HCT116 (cell line): ENCODE measurements around the gene RPTOR. TPM values are rescaled to one million over a fixed set of nuclear protein-coding genes. Genes with fewer than 3 reads are reported as not detected.

Experiments used
- ATAC-seq: fragments of 200-7000 bp; cut with Tn5 transposase; 2 replicates; pipeline ENCODE4 v1.9.1; 2020; ENCODE audit warnings: mild to moderate bottlenecking, moderate library complexity
- BruUV-seq: library from RNA; stranded (reverse); fragments of 400-500 nt; replicated peaks from 2 replicates; lab custom pipeline; 2021; lab: Mats Ljungman, UMichigan
- CTCF ChIA-PET: fragments of 300-600 bp; sonication (Branson Sonifier 250); formaldehyde crosslinking; loops from one replicate; lab custom pipeline; 2021; ENCODE audit warnings: antibody characterized with exemption; lab: Charles Lee
- POLR2A ChIA-PET: fragments of 300-600, 350-600 bp; sonication (Branson Sonifier 250); formaldehyde crosslinking; loops from one replicate; lab custom pipeline; 2021; ENCODE audit warnings: antibody characterized with exemption; lab: Charles Lee
- RAD21 ChIA-PET, 2 experiments: fragments of 300-600 bp; sonication (Branson Sonifier 250); formaldehyde crosslinking; loops; one replicate each; lab custom pipeline; 2023; ENCODE audit warnings: low total read pairs in 2 of 2; ENCODE audit not compliant: uncharacterized antibody in 2 of 2, unreplicated experiment in 2 of 2, low non-redundant PET in 1 of 2; lab: Charles Lee
- DNase-seq: peaks from one replicate; pipeline ENCODE4 v3.0.0-alpha.2; 2010; ENCODE audit warnings: low read depth, low spot score
- H2AFZ ChIP-seq: fragments of 200-600 bp; shearing (Covaris generic), sonication (generic); 2 replicates; pipeline ENCODE4 v1.6.1; 2017; ENCODE audit warnings: low read depth, mixed run types, mixed read lengths, antibody characterized with exemption, low read length; ENCODE audit not compliant: poor library complexity, severe bottlenecking
- H3K27ac ChIP-seq: 2 replicates; pipeline ENCODE4 v1.5.1; 2012; ENCODE audit warnings: low read depth, low read length
- H3K27me3 ChIP-seq: fragments of 200-600 bp; sonication (generic); 2 replicates; pipeline ENCODE4 v1.6.1; 2016; ENCODE audit warnings: mixed run types, low read length, mixed read lengths; ENCODE audit not compliant: insufficient read depth
- H3K36me3 ChIP-seq, 2 experiments: fragments of 200-500 bp in 1 of 2; fragments of 200-600 bp in 1 of 2; sonication (Bioruptor generic) in 1 of 2; sonication (generic) in 1 of 2; 2 replicates each; pipeline versions ENCODE4 v1.5.1 to v1.6.1; 2014 to 2016; ENCODE audit warnings: low read length in 2 of 2, inconsistent platforms in 1 of 2, mixed read lengths in 1 of 2, mixed run types in 1 of 2; ENCODE audit not compliant: insufficient read depth in 2 of 2, control insufficient read depth in 1 of 2
- H3K4me1 ChIP-seq, 2 experiments: fragments of 200-600 bp in 1 of 2; sonication (generic) in 1 of 2; 2 replicates each; pipeline versions ENCODE4 v1.5.1 to v1.6.1; 2012 to 2017; ENCODE audit warnings: low read length in 2 of 2, inconsistent platforms in 1 of 2, mild to moderate bottlenecking in 1 of 2, mixed read lengths in 1 of 2, mixed run types in 1 of 2, moderate library complexity in 1 of 2; ENCODE audit not compliant: insufficient read depth in 2 of 2, control insufficient read depth in 1 of 2
- H3K4me2 ChIP-seq: fragments of 200-600 bp; sonication (generic); 2 replicates; pipeline ENCODE4 v1.6.1; 2017; ENCODE audit warnings: mixed run types, low read length, mixed read lengths
- H3K4me3 ChIP-seq, 2 experiments: fragments of 200-600 bp in 1 of 2; sonication (generic) in 1 of 2; replicated peaks in 1 of 2; 2 replicates each; pipeline ENCODE4 v1.5.1; 2011 to 2016; ENCODE audit warnings: low read length in 2 of 2, control low read depth in 1 of 2, low read depth in 1 of 2, mild to moderate bottlenecking in 1 of 2, mixed read lengths in 1 of 2, mixed run types in 1 of 2
- H3K79me2 ChIP-seq: fragments of 200-600 bp; sonication (generic); 2 replicates; pipeline ENCODE4 v1.6.1; 2017; ENCODE audit warnings: mild to moderate bottlenecking, mixed run types, low read length, moderate library complexity, mixed read lengths; ENCODE audit not compliant: insufficient read depth
- H3K9ac ChIP-seq: fragments of 200-600 bp; sonication (generic); 2 replicates; pipeline ENCODE4 v1.6.1; 2016; ENCODE audit warnings: low read length, mixed read lengths
- H3K9me2 ChIP-seq: fragments of 200-600 bp; sonication (generic), shearing (Covaris generic); 2 replicates; pipeline ENCODE4 v1.6.1; 2017; ENCODE audit warnings: mixed run types, mild to moderate bottlenecking, moderate library complexity; ENCODE audit not compliant: insufficient read depth
- H3K9me3 ChIP-seq, 2 experiments: fragments of 200-500 bp in 1 of 2; fragments of 200-600 bp in 1 of 2; sonication (Bioruptor generic) in 1 of 2; sonication (generic) in 1 of 2; 2 replicates each; pipeline ENCODE4 v1.6.1; 2014 to 2017; ENCODE audit warnings: low read length in 2 of 2, mixed read lengths in 2 of 2, inconsistent platforms in 1 of 2, low read depth in 1 of 2, mild to moderate bottlenecking in 1 of 2, mixed run types in 1 of 2, moderate library complexity in 1 of 2; ENCODE audit not compliant: control insufficient read depth in 1 of 2, insufficient read depth in 1 of 2
- H4K20me1 ChIP-seq: fragments of 200-600 bp; sonication (generic), shearing (Covaris generic); 2 replicates; pipeline ENCODE4 v1.6.1; 2017; ENCODE audit warnings: mixed run types, mild to moderate bottlenecking, moderate library complexity; ENCODE audit not compliant: insufficient read depth
- EGR1 ChIP-seq: IDR thresholded peaks from 2 replicates; pipeline ENCODE4 v1.6.1; 2012; ENCODE audit warnings: low read depth
- EZH2 ChIP-seq: fragments of 200-600 bp; sonication (generic); IDR thresholded peaks from 2 replicates; pipeline ENCODE4 v1.6.1; 2017; ENCODE audit warnings: antibody characterized with exemption, mixed run types
- FOSL1 ChIP-seq: IDR thresholded peaks from 2 replicates; pipeline ENCODE4 v1.6.1; 2012; ENCODE audit warnings: low read depth
- JUND ChIP-seq: IDR thresholded peaks from 2 replicates; pipeline ENCODE4 v1.6.1; 2012
- RAD21 ChIP-seq: IDR thresholded peaks from 2 replicates; pipeline ENCODE4 v1.6.1; 2012; ENCODE audit warnings: low read depth, mild to moderate bottlenecking
- SIN3A ChIP-seq: IDR thresholded peaks from 2 replicates; pipeline ENCODE4 v1.6.1; 2012; ENCODE audit warnings: low read depth
- SP1 ChIP-seq: IDR thresholded peaks from 2 replicates; pipeline ENCODE4 v1.6.1; 2012; ENCODE audit warnings: low read depth
- TCF7L2 ChIP-seq: IDR thresholded peaks from 2 replicates; pipeline ENCODE4 v1.7.0; 2011; ENCODE audit warnings: borderline replicate concordance, inconsistent platforms; ENCODE audit not compliant: insufficient read depth, insufficient read length; ENCODE audit errors: extremely low read depth
- ZFX ChIP-seq: fragments of 450-650 bp; IDR thresholded peaks from 2 replicates; pipeline ENCODE4 v1.6.1; 2017
- intact Hi-C: fragments of 100-400 bp; cut with micrococcal nuclease; formaldehyde crosslinking; loops from 2 replicates; pipeline ENCODE4 v1.10.0; 2022
- total RNA-seq: library from RNA; stranded (reverse); gene quantifications from one replicate; pipeline ENCODE4 v1.2.1, GENCODE V29; 2021; ENCODE audit not compliant: unreplicated experiment
- TF ChIP-seq, protein P1 (sequence below), 3 experiments: fragments of 200-600 bp in 1 of 3; sonication (generic) in 1 of 3; IDR thresholded peaks in 2 of 3; conservative IDR thresholded peaks in 1 of 3; 2 replicates each; pipeline ENCODE4 v1.5.1; 2012 to 2017; ENCODE audit warnings: low read depth in 2 of 3, low read length in 2 of 3, antibody characterized with exemption in 1 of 3, borderline replicate concordance in 1 of 3, control low read depth in 1 of 3, mild to moderate bottlenecking in 1 of 3, mixed read lengths in 1 of 3, mixed run types in 1 of 3, moderate library complexity in 1 of 3; ENCODE audit not compliant: insufficient read depth in 1 of 3

Gene RPTOR
- total RNA-seq, 1 experiment from 2014 or later, result 69.5 TPM

DNA sequence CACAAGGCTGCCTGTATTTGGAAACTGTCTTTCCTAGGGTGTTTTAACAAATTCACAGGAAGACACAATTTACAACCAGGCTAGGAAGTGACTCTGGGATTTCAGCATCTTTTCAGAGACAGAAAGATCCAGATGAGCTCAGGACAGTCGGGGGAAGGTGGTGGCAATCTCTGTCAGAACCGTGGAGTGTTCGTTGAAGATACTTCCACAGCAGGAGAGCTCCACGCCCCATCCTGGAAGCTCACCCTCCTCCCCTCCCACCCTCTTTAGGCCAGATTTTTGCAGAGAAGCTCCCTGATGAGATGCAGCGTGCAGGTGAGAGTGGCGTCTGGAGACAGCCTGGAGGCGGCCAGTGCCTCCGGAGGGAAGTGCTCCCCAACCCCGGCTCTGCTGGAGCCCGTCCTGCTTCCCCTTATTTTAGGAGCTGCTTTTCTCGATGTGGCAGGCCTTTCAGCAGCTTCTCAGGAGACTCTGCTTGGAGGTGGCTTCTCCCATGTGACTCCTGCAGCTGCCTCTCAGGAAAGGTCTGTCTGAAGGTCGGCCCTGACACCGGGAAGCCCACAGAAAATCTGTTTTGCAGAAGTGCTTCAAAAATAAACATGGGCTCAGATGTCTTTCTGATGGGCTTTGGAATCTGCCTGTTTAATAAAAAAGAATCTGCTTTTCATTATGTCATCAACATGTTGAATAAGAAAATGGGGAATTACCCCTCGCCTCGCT lies 260.6 kb downstream of the RPTOR start:
- Histone ChIP-seq H3K27ac (no peak overlapping the region), H3K4me3 (no peak overlapping the region), H3K9me2 (no peaks in the 10 kb centered on the region), H4K20me1 (no peaks in the 10 kb centered on the region), H3K27me3 (no peaks in the 10 kb centered on the region), H3K79me2 (no peaks in the 10 kb centered on the region; the same call in 1 of the 2 replicates), H2AFZ (no peak overlapping the region), H3K4me2 (no peak overlapping the region), H3K9ac (no peak overlapping the region), H3K4me1 (no peaks in the 10 kb centered on the region), H3K36me3 (peaks cover 0 to 7% of the 10 kb centered on the region in 2 experiments; a peak in 1 of 4 replicates), H3K9me3 (peaks cover 5 to 9% of the 10 kb centered on the region in 2 experiments; a peak in 3 of 4 replicates)
- no TSS peak for BruUV-seq
- intact Hi-C loops, result no loop called here
- ATAC-seq (no peak), DNase-seq (no peak)
- TF ChIP-seq RAD21 (no peak), FOSL1 (no peak), JUND (no peak), EGR1 (no peak), ZFX (no peak), SIN3A (no peak), SP1 (no peak), TCF7L2 (no peak), EZH2 (no peak)
- TF ChIP-seq, protein P1, sequence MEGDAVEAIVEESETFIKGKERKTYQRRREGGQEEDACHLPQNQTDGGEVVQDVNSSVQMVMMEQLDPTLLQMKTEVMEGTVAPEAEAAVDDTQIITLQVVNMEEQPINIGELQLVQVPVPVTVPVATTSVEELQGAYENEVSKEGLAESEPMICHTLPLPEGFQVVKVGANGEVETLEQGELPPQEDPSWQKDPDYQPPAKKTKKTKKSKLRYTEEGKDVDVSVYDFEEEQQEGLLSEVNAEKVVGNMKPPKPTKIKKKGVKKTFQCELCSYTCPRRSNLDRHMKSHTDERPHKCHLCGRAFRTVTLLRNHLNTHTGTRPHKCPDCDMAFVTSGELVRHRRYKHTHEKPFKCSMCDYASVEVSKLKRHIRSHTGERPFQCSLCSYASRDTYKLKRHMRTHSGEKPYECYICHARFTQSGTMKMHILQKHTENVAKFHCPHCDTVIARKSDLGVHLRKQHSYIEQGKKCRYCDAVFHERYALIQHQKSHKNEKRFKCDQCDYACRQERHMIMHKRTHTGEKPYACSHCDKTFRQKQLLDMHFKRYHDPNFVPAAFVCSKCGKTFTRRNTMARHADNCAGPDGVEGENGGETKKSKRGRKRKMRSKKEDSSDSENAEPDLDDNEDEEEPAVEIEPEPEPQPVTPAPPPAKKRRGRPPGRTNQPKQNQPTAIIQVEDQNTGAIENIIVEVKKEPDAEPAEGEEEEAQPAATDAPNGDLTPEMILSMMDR (IDR thresholded peaks at IDR 0.05 in 2 of 3, conservative IDR thresholded peaks at IDR 0.05 in 1 of 3; ENCODE audit: borderline replicate concordance in 1 of 3, insufficient read depth in 1 of 3, low read depth in 2 of 3, low read length in 2 of 3), result no peak
- ChIA-PET RAD21 (no interaction called here), POLR2A (no interaction called here), CTCF (no interaction called here)
